GM19239 (cell line): Measurements from ENCODE around the gene CYP19A1.
"Not testable (repeated sequence)": the region's sequence is repeated elsewhere in the genome, so short reads cannot be mapped to it uniquely, and the experiment has no call there.

ENCODE experiments used
- DNase-seq: peaks from one replicate; pipeline ENCODE4 v3.0.0; 2011; ENCODE audit warnings: low spot score; ENCODE audit not compliant: insufficient read length
- FAIRE-seq: peaks from 2 replicates; lab custom pipeline; 2011; peaks lifted over from hg19 to GRCh38; lab: Jason Lieb, UNC

The CYP19A1 gene

GRCh38 chr15:51191072-51191670, 147.2 kb downstream of the CYP19A1 start:
- DNase-seq (no peak), FAIRE-seq (no peak)

DNA sequence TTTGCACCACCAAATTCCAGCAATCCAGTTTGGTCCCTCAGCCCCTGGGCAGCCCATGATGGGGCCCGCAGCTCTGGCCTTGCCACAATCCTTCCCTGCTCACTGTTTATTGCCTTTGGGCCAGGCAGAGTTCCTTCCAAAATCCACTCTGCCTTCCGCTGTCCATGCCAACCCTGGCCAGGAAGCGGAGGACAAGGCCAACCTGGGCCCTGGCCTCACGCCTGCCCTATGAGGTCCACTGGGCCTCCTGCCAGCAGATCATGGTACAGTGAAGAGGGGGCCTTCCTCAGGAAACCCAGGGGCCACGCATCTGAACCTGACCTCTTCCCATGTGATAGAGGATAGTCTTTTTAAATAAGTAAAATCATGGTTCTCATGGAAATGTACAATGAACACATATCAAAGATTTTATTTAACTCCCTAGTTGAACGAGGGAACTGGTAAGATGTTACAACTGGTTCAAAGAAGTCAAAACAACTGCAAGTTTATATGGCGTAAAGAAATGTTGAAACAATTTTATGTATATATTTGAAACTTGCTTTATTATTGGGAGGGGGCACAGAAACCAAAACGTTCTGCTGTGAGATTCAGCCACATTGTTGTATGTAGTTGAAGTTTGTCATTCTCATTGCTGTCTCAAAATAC, 147.8 kb downstream of the CYP19A1 start:
- no peak for DNase-seq
- no peak for FAIRE-seq

- no peak for FAIRE-seq
- no peak for DNase-seq
These were observed 148.6 kb downstream of the CYP19A1 start for GRCh38 chr15:51189669-51190385.

GRCh38 chr15:51188791-51189190, 149.6 kb downstream of the CYP19A1 start:
- not testable (repeated sequence) for DNase-seq, FAIRE-seq

DNA sequence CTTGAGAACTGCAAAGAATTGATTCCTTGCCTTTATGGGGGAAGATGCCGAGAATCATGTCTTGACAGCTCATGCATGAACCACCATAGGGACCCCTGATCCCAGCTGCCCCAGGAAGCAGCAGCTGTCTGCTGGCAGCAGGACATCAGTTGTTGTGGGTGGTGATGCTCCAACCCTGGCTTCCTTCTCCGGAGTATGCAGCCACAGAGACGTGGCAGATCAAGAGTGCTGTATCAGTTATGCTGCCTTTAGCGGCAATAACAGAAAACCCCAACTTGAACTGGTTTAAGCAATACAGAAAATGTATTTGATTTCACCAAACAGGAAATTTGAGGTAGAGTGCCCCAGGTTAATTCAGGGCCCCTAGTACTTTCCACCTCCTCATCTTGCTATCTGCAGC, 151.5 kb downstream of the CYP19A1 start:
- no peak for DNase-seq
- no peak for FAIRE-seq

- DNase-seq (no peak), FAIRE-seq (no peak)
These were observed 152.2 kb downstream of the CYP19A1 start for GRCh38 chr15:51186181-51186705.

- no peak for FAIRE-seq
These were observed 152.9 kb downstream of the CYP19A1 start for GRCh38 chr15:51185213-51186159.

GRCh38 chr15:51184627-51185026, 153.8 kb downstream of the CYP19A1 start:
- DNase-seq (no peak), FAIRE-seq (no peak)

More at GRCh38 chr15:51185213-51186159, 152.9 kb downstream of the CYP19A1 start:
- no peak for DNase-seq

GRCh38 chr15:51183076-51183475, 155.3 kb downstream of the CYP19A1 start:
- FAIRE-seq (no peak), DNase-seq (no peak)

DNA sequence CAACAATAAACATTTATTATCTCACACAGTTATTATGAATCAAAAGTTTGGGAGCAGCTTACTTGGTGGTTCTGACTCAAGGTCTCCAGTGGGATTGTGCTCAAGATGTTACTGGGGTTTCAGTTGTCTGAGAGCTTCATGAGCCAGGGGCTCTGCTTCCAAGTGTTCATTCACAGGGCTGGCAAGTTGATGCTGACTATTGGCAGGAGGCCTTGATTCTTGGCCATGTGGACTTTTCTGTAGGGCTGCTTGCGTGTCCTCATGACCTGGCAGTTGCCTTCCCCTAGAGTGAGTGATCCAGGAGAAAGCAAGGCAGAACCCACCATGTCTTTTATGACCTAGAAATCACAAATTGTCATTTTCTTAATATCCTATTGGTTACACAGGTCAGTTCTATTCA, 156.5 kb downstream of the CYP19A1 start:
- DNase-seq (no peak), FAIRE-seq (no peak)

- FAIRE-seq = no peak
These were observed 157.2 kb downstream of the CYP19A1 start for GRCh38 chr15:51181221-51181620.

GRCh38 chr15:51180534-51180933, 157.9 kb downstream of the CYP19A1 start:
- no peak for DNase-seq
- no peak for FAIRE-seq

More at GRCh38 chr15:51181221-51181620, 157.2 kb downstream of the CYP19A1 start:
- no peak for DNase-seq

GRCh38 chr15:51180011-51180410, 158.4 kb downstream of the CYP19A1 start:
- DNase-seq (no peak), FAIRE-seq (no peak)

DNA sequence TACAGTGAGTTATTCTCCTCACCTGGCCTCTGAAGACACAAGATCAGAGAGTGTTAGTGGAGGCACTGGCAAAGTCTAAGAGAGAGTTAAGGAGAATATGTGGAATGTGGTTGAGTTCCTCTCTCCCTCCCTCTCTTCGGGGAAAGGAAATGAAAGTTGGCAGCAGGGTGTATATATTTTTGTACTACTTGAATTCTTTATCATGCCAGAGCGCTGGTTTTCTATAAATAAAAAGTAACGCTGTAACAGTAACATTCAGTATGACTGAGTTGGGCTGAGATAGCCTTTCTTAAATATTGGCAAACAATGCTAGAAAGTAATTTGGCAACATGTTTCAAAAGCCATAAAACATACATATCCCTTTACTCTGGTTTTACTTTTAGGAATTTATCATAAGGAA, 166.2 kb downstream of the CYP19A1 start:
- FAIRE-seq = no peak
- DNase-seq = no peak

GRCh38 chr15:51171634-51171932, 166.8 kb downstream of the CYP19A1 start:
- FAIRE-seq = no peak

GRCh38 chr15:51170882-51171633, 167.3 kb downstream of the CYP19A1 start:
- FAIRE-seq (no peak), DNase-seq (no peak)

More at GRCh38 chr15:51171634-51171932, 166.8 kb downstream of the CYP19A1 start:
- no peak for DNase-seq

DNA sequence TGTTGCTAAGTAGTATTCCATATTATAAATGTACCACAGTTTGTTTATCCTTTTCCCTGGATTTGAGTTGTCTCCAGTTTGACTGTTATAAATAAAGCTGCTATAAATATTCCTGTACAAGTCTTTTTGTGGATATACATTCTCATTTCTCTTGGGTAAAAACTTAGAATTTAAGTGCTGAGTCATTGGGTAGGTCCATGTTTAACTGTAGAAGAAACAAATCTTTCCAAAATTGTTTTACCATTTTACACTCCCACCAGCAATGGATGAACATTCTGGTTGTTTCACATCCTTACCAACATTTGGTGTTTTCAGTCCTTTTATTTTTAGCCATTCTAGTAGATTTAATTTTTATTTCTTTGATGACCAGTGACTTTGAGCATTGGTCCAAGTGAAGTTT, 169.7 kb downstream of the CYP19A1 start:
- FAIRE-seq = no peak
- DNase-seq = no peak

GRCh38 chr15:51163843-51164242, 174.6 kb downstream of the CYP19A1 start:
- peak; percentile 23 for FAIRE-seq
- no peak for DNase-seq
